Loucy (cell line): Measurements from ENCODE around the gene BTNL3.

Experiments
- CTCF ChIP-seq: fragments of 200-600 bp; sonication (generic); conservative IDR thresholded peaks from 2 replicates; pipeline ENCODE4 v1.5.1; 2014; ENCODE audit warnings: mild to moderate bottlenecking, antibody characterized with exemption, low read length
- EZH2phosphoT487 ChIP-seq: fragments of 200-600 bp; IDR thresholded peaks from 2 replicates; pipeline ENCODE4 v1.6.1; 2018; ENCODE audit warnings: antibody characterized with exemption, mild to moderate bottlenecking, moderate library complexity, borderline replicate concordance

GRCh38 chr5:181047288-181047687 lies 58.6 kb downstream of the BTNL3 start:
- no peak for TF ChIP-seq CTCF
- no peak for TF ChIP-seq EZH2phosphoT487
